Panc1 (cell line): ENCODE measurements around the gene SYTL3. TPM values are rescaled to one million over a fixed set of nuclear protein-coding genes. Genes with fewer than 3 reads are reported as not detected.

Experiments
- ATAC-seq: fragments of 200-7000 bp; cut with Tn5 transposase; 2 replicates; pipeline ENCODE4 v1.9.1; 2020; ENCODE audit warnings: mild to moderate bottlenecking, moderate library complexity
- BruUV-seq: library from RNA; stranded (reverse); fragments of 400-500 nt; replicated peaks from 2 replicates; lab custom pipeline; 2021; lab: Mats Ljungman, UMichigan
- CTCF ChIA-PET: fragments of 300-600 bp; sonication (Branson Sonifier 250); formaldehyde crosslinking; loops from one replicate; lab custom pipeline; 2022; ENCODE audit warnings: antibody characterized with exemption; lab: Charles Lee
- POLR2A ChIA-PET: fragments of 300-600 bp; sonication (Branson Sonifier 250); formaldehyde crosslinking; loops from one replicate; lab custom pipeline; 2022; ENCODE audit warnings: antibody characterized with exemption; lab: Charles Lee
- DNase-seq: peaks from one replicate; pipeline ENCODE4 v3.0.0-alpha.2; 2010; ENCODE audit warnings: low read depth, low spot score
- H3K27ac ChIP-seq: 2 replicates; pipeline ENCODE4 v1.5.1; 2011; ENCODE audit warnings: mild to moderate bottlenecking, low read length, inconsistent platforms
- H3K27me3 ChIP-seq: fragments of 200-500 bp; sonication (Bioruptor generic); 2 replicates; pipeline ENCODE4 v1.6.0; 2014; ENCODE audit warnings: low read length, inconsistent platforms; ENCODE audit not compliant: control insufficient read depth, insufficient read depth
- H3K36me3 ChIP-seq: fragments of 200-500 bp; sonication (Bioruptor generic); 2 replicates; pipeline ENCODE4 v1.5.1; 2014; ENCODE audit warnings: inconsistent platforms, mild to moderate bottlenecking, low read length, moderate library complexity; ENCODE audit not compliant: control insufficient read depth, insufficient read depth
- H3K4me1 ChIP-seq: 2 replicates; pipeline ENCODE4 v1.5.1; 2011; ENCODE audit warnings: inconsistent platforms, mild to moderate bottlenecking, low read length, moderate library complexity; ENCODE audit not compliant: control insufficient read depth, insufficient read depth
- H3K4me3 ChIP-seq, 2 experiments: 2 replicates each; pipeline ENCODE4 v1.5.1; 2011 to 2012; ENCODE audit warnings: low read depth in 2 of 2, low read length in 2 of 2, mild to moderate bottlenecking in 2 of 2, inconsistent platforms in 1 of 2, moderate library complexity in 1 of 2
- H3K9me3 ChIP-seq: fragments of 200-500 bp; sonication (Bioruptor generic); 2 replicates; pipeline ENCODE4 v1.5.1; 2014; ENCODE audit warnings: low read depth, mild to moderate bottlenecking, inconsistent platforms, low read length, moderate library complexity; ENCODE audit not compliant: control insufficient read depth, insufficient read depth
- POLR2AphosphoS5 ChIP-seq: IDR thresholded peaks from 2 replicates; pipeline ENCODE4 v1.6.1; 2012; ENCODE audit warnings: mild to moderate bottlenecking, low read depth, low read length, moderate library complexity
- SIN3A ChIP-seq: IDR thresholded peaks from 2 replicates; pipeline ENCODE4 v1.6.1; 2012; ENCODE audit warnings: low read depth, mild to moderate bottlenecking, low read length, moderate library complexity, borderline replicate concordance; ENCODE audit not compliant: insufficient read depth
- TCF7L2 ChIP-seq: IDR thresholded peaks from 2 replicates; pipeline ENCODE4 v1.6.1; 2011; ENCODE audit warnings: mild to moderate bottlenecking, low read depth, low read length, inconsistent platforms
- in situ Hi-C: cut with HindIII; loops from 2 replicates; pipeline ENCODE4 v1.10.0; 2016; ENCODE audit warnings: low sequenced_read_pairs, low pct_unique_long_range_greater_than_20kb
- intact Hi-C: fragments of 100-400 bp; cut with micrococcal nuclease; formaldehyde crosslinking; loops from one replicate; pipeline ENCODE4 v1.10.0; 2022; ENCODE audit not compliant: unreplicated experiment
- total RNA-seq: library from RNA; stranded (reverse); gene quantifications from one replicate; pipeline ENCODE4 v1.2.1, GENCODE V29; 2021; ENCODE audit not compliant: unreplicated experiment
- TF ChIP-seq, protein P1 (sequence below), 2 experiments: IDR thresholded peaks; 2 replicates each; pipeline ENCODE4 v1.6.1; 2011 to 2012; ENCODE audit warnings: low read depth in 2 of 2, control low read depth in 1 of 2, low read length in 1 of 2, mild to moderate bottlenecking in 1 of 2, moderate library complexity in 1 of 2; ENCODE audit not compliant: insufficient read depth in 1 of 2
- TF ChIP-seq, protein P2 (sequence below): fragments of 450-650 bp; IDR thresholded peaks from 2 replicates; pipeline ENCODE4 v1.5.1; 2017; ENCODE audit warnings: mild to moderate bottlenecking

Gene SYTL3
- total RNA-seq, 1 experiment from 2014 or later = 1.4 TPM

DNA sequence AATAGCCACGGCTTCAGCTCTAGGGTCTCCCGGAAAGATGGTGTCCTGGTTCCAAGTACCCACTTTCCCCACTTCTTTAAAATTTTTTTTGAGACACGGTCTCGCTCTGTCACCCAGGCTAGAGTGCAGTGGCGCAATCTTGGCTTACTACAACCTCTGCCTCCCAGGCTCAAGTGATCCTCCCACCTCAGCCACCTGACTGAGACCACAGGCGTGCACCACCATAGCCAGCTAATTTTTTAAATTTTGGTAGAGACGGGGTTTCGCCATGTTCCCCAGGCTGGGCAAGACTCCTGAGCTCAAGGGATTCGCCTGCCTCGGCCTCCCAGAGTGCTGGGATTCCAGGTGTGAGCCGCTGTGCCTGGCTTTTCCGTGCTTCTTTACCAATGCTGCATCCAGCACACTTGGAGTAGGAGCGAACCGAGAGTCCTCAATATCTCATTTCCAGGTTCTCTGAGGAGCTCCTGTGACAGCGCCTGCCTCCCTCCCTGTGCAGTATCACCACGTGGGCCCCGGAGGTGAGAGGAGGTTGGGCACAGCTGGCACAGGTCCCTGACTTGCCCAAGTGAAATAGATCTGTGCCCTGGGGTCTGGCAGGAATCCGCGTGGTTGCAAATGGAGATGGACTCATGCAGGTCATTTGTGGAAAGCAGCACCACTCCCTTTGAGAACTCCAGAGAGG is 132.0 kb downstream of the SYTL3 start:
- no peak for DNase-seq
- TF ChIP-seq POLR2AphosphoS5 = no peak
- no peak for TF ChIP-seq SIN3A
- TF ChIP-seq, protein P1, sequence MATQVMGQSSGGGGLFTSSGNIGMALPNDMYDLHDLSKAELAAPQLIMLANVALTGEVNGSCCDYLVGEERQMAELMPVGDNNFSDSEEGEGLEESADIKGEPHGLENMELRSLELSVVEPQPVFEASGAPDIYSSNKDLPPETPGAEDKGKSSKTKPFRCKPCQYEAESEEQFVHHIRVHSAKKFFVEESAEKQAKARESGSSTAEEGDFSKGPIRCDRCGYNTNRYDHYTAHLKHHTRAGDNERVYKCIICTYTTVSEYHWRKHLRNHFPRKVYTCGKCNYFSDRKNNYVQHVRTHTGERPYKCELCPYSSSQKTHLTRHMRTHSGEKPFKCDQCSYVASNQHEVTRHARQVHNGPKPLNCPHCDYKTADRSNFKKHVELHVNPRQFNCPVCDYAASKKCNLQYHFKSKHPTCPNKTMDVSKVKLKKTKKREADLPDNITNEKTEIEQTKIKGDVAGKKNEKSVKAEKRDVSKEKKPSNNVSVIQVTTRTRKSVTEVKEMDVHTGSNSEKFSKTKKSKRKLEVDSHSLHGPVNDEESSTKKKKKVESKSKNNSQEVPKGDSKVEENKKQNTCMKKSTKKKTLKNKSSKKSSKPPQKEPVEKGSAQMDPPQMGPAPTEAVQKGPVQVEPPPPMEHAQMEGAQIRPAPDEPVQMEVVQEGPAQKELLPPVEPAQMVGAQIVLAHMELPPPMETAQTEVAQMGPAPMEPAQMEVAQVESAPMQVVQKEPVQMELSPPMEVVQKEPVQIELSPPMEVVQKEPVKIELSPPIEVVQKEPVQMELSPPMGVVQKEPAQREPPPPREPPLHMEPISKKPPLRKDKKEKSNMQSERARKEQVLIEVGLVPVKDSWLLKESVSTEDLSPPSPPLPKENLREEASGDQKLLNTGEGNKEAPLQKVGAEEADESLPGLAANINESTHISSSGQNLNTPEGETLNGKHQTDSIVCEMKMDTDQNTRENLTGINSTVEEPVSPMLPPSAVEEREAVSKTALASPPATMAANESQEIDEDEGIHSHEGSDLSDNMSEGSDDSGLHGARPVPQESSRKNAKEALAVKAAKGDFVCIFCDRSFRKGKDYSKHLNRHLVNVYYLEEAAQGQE (IDR thresholded peaks at IDR 0.05; ENCODE audit: insufficient read depth in 1 of 2, low read depth in 2 of 2, low read length in 1 of 2) = no peak
- Histone ChIP-seq H3K27me3 (no peaks in the 10 kb centered on the region), H3K4me1 (no peaks in the 10 kb centered on the region), H3K27ac (no peak overlapping the region), H3K36me3 (peaks cover 47% of the 10 kb centered on the region), H3K4me3 (no peak overlapping the region), H3K9me3 (no peaks in the 10 kb centered on the region)
- in situ Hi-C loops = no loop called here
- intact Hi-C loops = no loop called here
- BruUV-seq = no TSS peak
- ATAC-seq = no peak
- POLR2A ChIA-PET = no interaction called here
- CTCF ChIA-PET = no interaction called here

DNA sequence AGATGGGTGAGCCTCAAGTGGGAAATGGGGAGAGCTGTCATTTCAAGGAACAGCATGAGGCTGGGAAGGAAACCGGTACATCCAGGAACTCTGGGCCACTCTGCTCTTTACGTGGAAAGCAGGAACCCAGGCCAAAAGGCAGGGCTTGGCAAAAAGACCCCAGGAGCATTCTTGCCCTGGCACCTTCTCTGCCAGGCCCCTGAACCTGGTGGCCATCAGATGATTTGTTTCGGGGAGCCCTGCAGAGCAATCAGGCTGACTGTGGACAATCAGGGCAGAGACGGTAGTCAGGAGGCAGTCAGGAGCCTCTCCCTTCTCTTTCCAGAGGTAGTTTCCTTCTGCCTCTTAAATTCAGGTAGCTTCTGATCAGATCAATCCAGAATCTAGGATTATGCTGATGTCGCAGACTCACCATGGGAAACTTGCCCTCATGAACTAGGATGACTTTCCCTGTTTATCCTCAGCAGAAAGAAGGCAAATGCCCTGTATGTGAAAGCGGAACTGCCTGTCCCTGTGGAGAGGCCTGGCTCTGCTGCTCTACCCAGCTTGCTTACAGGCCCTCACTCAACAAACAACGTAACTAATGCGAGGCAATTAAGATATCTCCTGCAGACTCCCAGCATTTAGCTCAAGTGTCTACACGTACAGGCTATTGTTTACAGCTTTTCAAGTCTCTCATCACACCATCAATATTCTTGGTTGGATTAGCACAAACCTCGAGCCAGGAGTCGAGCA is 132.7 kb downstream of the SYTL3 start:
- no peaks in the 10 kb centered on the region for H3K27me3 ChIP-seq
- BruUV-seq = no TSS peak
- intact Hi-C loops (no loop called here), in situ Hi-C loops (no loop called here)
- DNase-seq = no peak
- ChIA-PET CTCF (no interaction called here), POLR2A (no interaction called here)
- H3K36me3 ChIP-seq = peaks cover 51% of the 10 kb centered on the region
- ATAC-seq = no peak
- no peaks in the 10 kb centered on the region for H3K4me1 ChIP-seq
- TF ChIP-seq TCF7L2 (no peak), POLR2AphosphoS5 (no peak), SIN3A (no peak)
- TF ChIP-seq, protein P1 (IDR thresholded peaks at IDR 0.05; ENCODE audit: insufficient read depth in 1 of 2, low read depth in 2 of 2, low read length in 1 of 2) = no peak
- TF ChIP-seq, protein P2, sequence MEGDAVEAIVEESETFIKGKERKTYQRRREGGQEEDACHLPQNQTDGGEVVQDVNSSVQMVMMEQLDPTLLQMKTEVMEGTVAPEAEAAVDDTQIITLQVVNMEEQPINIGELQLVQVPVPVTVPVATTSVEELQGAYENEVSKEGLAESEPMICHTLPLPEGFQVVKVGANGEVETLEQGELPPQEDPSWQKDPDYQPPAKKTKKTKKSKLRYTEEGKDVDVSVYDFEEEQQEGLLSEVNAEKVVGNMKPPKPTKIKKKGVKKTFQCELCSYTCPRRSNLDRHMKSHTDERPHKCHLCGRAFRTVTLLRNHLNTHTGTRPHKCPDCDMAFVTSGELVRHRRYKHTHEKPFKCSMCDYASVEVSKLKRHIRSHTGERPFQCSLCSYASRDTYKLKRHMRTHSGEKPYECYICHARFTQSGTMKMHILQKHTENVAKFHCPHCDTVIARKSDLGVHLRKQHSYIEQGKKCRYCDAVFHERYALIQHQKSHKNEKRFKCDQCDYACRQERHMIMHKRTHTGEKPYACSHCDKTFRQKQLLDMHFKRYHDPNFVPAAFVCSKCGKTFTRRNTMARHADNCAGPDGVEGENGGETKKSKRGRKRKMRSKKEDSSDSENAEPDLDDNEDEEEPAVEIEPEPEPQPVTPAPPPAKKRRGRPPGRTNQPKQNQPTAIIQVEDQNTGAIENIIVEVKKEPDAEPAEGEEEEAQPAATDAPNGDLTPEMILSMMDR = no peak
- no peaks in the 10 kb centered on the region for H3K9me3 ChIP-seq
- H3K27ac ChIP-seq = no peak overlapping the region
- no peak overlapping the region for H3K4me3 ChIP-seq
